ENCODE results near the gene SNX6. TPM values are rescaled to one million over a fixed set of nuclear protein-coding genes. Genes with fewer than 3 reads are reported as not detected.

SNX6 gene
- total RNA-seq, 1 experiment from 2014 or later: 69.3 TPM

DNA sequence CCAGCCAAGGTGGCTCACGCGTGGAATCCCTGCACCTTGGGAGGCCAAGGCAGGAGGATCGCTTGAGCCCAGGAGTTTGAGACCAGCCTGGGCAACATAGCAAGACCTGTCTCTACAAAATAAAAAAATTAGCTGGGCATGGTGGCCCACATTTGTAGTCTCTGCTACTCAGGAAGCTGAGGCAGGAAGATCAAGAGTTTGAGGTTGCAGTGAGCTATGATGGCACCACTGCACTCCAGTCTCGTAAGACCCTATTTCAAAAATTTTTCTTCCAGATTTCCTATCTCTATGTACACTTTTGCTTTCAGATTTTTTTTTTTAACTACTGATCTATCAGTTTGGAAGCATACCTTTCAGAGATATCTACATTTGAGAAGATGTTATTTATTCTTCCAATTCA lies 15.3 kb downstream of the SNX6 start:
- H2AFZ ChIP-seq (ENCODE audit: low read length): no peak overlapping the region
- no peak overlapping the region for H3K56ac ChIP-seq (ENCODE audit: insufficient read length, low read depth, low read length)
- no peaks in the 10 kb centered on the region for H4K20me1 ChIP-seq (ENCODE audit: control insufficient read depth, insufficient read depth, insufficient read length)
- H2BK120ac ChIP-seq (ENCODE audit: low read depth, low read length, poor library complexity, severe bottlenecking): no peak overlapping the region
- H4K5ac ChIP-seq (ENCODE audit: insufficient read length, low read depth, low read length): no peak overlapping the region
- no CpG with 5 or more reads among the region's 4 CpGs for WGBS (ENCODE audit: extremely low coverage, insufficient read length, low lambda C conversion rate)
- H3K36me3 Mint-ChIP-seq (ENCODE audit: insufficient read depth in 1 of 3, low read depth in 3 of 3): peaks cover 9 to 24% (median 20%) of the 10 kb centered on the region in 3 experiments; a peak in 6 of 7 replicates
- H3K4me1 Mint-ChIP-seq: no peaks in the 10 kb centered on the region
- no peak overlapping the region for H3K14ac ChIP-seq (ENCODE audit: insufficient read depth, low read length)
- no peak overlapping the region for H2BK15ac ChIP-seq (ENCODE audit: low read depth, low read length)
- H3K27ac ChIP-seq (ENCODE audit: insufficient read length, low read depth, low read length): no peak overlapping the region
- H3K9ac ChIP-seq (ENCODE audit: extremely low read depth, insufficient read length, low read length): no peak overlapping the region
- H2BK12ac ChIP-seq (ENCODE audit: insufficient read length, low read depth, low read length): no peak overlapping the region
- H3K23me2 ChIP-seq (ENCODE audit: insufficient read length, low read depth, low read length, poor library complexity, severe bottlenecking): no peaks in the 10 kb centered on the region
- H3K23ac ChIP-seq (ENCODE audit: insufficient read length, low read depth, low read length): no peak overlapping the region
- no peak overlapping the region for H4K8ac ChIP-seq (replicated peaks; ENCODE audit: insufficient read length, low read depth, low read length)
- H3K4ac ChIP-seq (ENCODE audit: low read depth, low read length): no peak overlapping the region
- TF ChIP-seq, protein P1, sequence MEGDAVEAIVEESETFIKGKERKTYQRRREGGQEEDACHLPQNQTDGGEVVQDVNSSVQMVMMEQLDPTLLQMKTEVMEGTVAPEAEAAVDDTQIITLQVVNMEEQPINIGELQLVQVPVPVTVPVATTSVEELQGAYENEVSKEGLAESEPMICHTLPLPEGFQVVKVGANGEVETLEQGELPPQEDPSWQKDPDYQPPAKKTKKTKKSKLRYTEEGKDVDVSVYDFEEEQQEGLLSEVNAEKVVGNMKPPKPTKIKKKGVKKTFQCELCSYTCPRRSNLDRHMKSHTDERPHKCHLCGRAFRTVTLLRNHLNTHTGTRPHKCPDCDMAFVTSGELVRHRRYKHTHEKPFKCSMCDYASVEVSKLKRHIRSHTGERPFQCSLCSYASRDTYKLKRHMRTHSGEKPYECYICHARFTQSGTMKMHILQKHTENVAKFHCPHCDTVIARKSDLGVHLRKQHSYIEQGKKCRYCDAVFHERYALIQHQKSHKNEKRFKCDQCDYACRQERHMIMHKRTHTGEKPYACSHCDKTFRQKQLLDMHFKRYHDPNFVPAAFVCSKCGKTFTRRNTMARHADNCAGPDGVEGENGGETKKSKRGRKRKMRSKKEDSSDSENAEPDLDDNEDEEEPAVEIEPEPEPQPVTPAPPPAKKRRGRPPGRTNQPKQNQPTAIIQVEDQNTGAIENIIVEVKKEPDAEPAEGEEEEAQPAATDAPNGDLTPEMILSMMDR (conservative IDR thresholded peaks at IDR 0.05): no peak
- H3K27me3 ChIP-seq (ENCODE audit: insufficient read depth, low read length): no peaks in the 10 kb centered on the region
- H3K4me1 ChIP-seq (ENCODE audit: insufficient read depth, low read length): no peaks in the 10 kb centered on the region
- H3K9me3 ChIP-seq (ENCODE audit: control insufficient read depth, low read depth, low read length): no peaks in the 10 kb centered on the region
- no peak overlapping the region for H2BK20ac ChIP-seq (ENCODE audit: low read depth, low read length, poor library complexity, severe bottlenecking)
- H3K4me2 ChIP-seq (ENCODE audit: insufficient read depth, insufficient read length, low read length): no peak overlapping the region
- no peak overlapping the region for H3K27ac Mint-ChIP-seq
- no peak overlapping the region for H3K18ac ChIP-seq (ENCODE audit: insufficient read length, low read depth, low read length)
- no peak overlapping the region for H2BK5ac ChIP-seq (ENCODE audit: insufficient read length, low read length)
- no peak for DNase-seq
- H2AK5ac ChIP-seq (ENCODE audit: insufficient read length, low read length): no peak overlapping the region
- no peak overlapping the region for H3T11ph ChIP-seq (ENCODE audit: low read length)
- H3K27me3 Mint-ChIP-seq (ENCODE audit: low read depth): no peaks in the 10 kb centered on the region; the same call in 1 of the 2 replicates
- no peaks in the 10 kb centered on the region for H3K79me1 ChIP-seq (ENCODE audit: insufficient read depth, low read depth, low read length, poor library complexity, severe bottlenecking)
- no peak overlapping the region for H4K91ac ChIP-seq (ENCODE audit: insufficient read length, low read depth, low read length)
- no peaks in the 10 kb centered on the region for H3K79me2 ChIP-seq (ENCODE audit: insufficient read depth, low read length)
- H3K9me3 Mint-ChIP-seq: no peaks in the 10 kb centered on the region
- H3K4me3 Mint-ChIP-seq: no peak overlapping the region

Data from H9 (cell line).